GM10266 (cell line): ENCODE results near the gene MYRFL.
"Not testable (repeated sequence)": the region's sequence is repeated elsewhere in the genome, so short reads cannot be mapped to it uniquely, and the experiment has no call there.

ENCODE experiments used
- DNase-seq: peaks from one replicate; pipeline ENCODE4 v3.0.0; 2012; ENCODE audit errors: extremely low spot score
- CTCF ChIP-seq: IDR thresholded peaks from 2 replicates; pipeline ENCODE4 v1.5.1; 2012; ENCODE audit warnings: mild to moderate bottlenecking, low read depth; ENCODE audit not compliant: control insufficient read depth, insufficient read depth; ENCODE audit errors: missing control alignments

MYRFL gene

GRCh38 chr12:69824966-69825560 lies at the start of gene MYRFL:
MYRFL (plus strand) TSS chr12:69825227; CDS start chr12:69825518, 291 bp downstream.
- no peak for DNase-seq
- no peak for TF ChIP-seq CTCF

- no peak for DNase-seq
- TF ChIP-seq CTCF = no peak
Measured at GRCh38 chr12:69779928-69780327, 45.1 kb upstream of the MYRFL start.

- no peak for DNase-seq
- TF ChIP-seq CTCF = no peak
Measured at GRCh38 chr12:69783365-69783764, 41.7 kb upstream of the MYRFL start.

GRCh38 chr12:69789351-69789750 lies 35.7 kb upstream of the MYRFL start:
- no peak for DNase-seq
- no peak for TF ChIP-seq CTCF

- TF ChIP-seq CTCF = no peak
- DNase-seq = no peak
Measured at GRCh38 chr12:69792533-69792932, 32.5 kb upstream of the MYRFL start.

GRCh38 chr12:69807101-69807897 lies 17.7 kb upstream of the MYRFL start:
- DNase-seq = not testable (repeated sequence)

- no peak for DNase-seq
Measured at GRCh38 chr12:69810870-69811498, 14.0 kb upstream of the MYRFL start.

More at GRCh38 chr12:69810870-69811498, 14.0 kb upstream of the MYRFL start:
- no peak for TF ChIP-seq CTCF
